Spleen (tissue), 11 donors: ENCODE results near the gene TET3. TPM values are rescaled to one million over a fixed set of nuclear protein-coding genes. Genes with fewer than 3 reads are reported as not detected.
A peak's percentile ranks its signal among the peaks of the same experiment; 100 is the strongest.

ENCODE experiments used
- DNase-seq: peaks from one replicate; pipeline ENCODE4 v3.0.0-alpha.2; 2020
- H3K27ac ChIP-seq, 8 donors: fragments of 200-600 bp; sonication (generic) in 7 of 8; 1 replicate in 4 of 8; 2 replicates in 4 of 8; pipeline versions ENCODE4 v1.5.0 to v1.8.0; 2016 to 2021; ENCODE audit warnings: inconsistent platforms in 4 of 8, mild to moderate bottlenecking in 4 of 8, moderate library complexity in 1 of 8
- H3K27me3 ChIP-seq, 7 donors: fragments of 200-600 bp; sonication (generic) in 6 of 7; replicated peaks in 1 of 7; 1 replicate in 4 of 7; 2 replicates in 3 of 7; pipeline versions ENCODE4 v1.5.0 to v1.8.0; 2016 to 2021; ENCODE audit warnings: inconsistent platforms in 3 of 7, mild to moderate bottlenecking in 1 of 7
- H3K36me3 ChIP-seq, 6 donors: fragments of 200-600 bp; sonication (generic) in 5 of 6; 1 replicate in 4 of 6; 2 replicates in 2 of 6; pipeline versions ENCODE4 v1.5.0 to v1.8.0; 2016 to 2021; ENCODE audit warnings: inconsistent platforms in 2 of 6
- H3K4me1 ChIP-seq, 6 donors: fragments of 200-600 bp; sonication (generic) in 5 of 6; 1 replicate in 3 of 6; 2 replicates in 3 of 6; pipeline versions ENCODE4 v1.5.0 to v1.8.0; 2016 to 2021; ENCODE audit warnings: inconsistent platforms in 3 of 6
- H3K4me3 ChIP-seq, 8 donors: fragments of 200-600 bp; sonication (generic) in 7 of 8; 1 replicate in 4 of 8; 2 replicates in 4 of 8; pipeline versions ENCODE4 v1.5.0 to v1.8.0; 2016 to 2021; ENCODE audit warnings: inconsistent platforms in 4 of 8, mild to moderate bottlenecking in 4 of 8, moderate library complexity in 2 of 8
- H3K9me3 ChIP-seq, 8 donors: fragments of 200-600 bp; sonication (generic) in 7 of 8; 1 replicate in 4 of 8; 2 replicates in 4 of 8; pipeline versions ENCODE4 v1.5.0 to v1.8.0; 2016 to 2021; ENCODE audit warnings: inconsistent platforms in 4 of 8
- CTCF ChIP-seq, 11 experiments: fragments of 200-600 bp in 7 of 11; fragments of 450-650 bp in 4 of 11; sonication (generic) in 4 of 11; IDR thresholded peaks in 8 of 11; conservative IDR thresholded peaks in 3 of 11; 1 replicate in 7 of 11; 2 replicates in 4 of 11; pipeline versions ENCODE4 v1.4.0 to v1.8.0; 2016 to 2021; ENCODE audit warnings: antibody characterized with exemption in 11 of 11, inconsistent platforms in 4 of 11, mild to moderate bottlenecking in 1 of 11
- POLR2A ChIP-seq, 3 donors: fragments of 450-650 bp; IDR thresholded peaks; one replicate each; pipeline ENCODE4 v1.5.1; 2017; ENCODE audit warnings: antibody characterized with exemption in 3 of 3, mild to moderate bottlenecking in 1 of 3
- POLR2AphosphoS5 ChIP-seq, 3 donors: sonication (generic); formaldehyde crosslinking; IDR thresholded peaks; one replicate each; pipeline ENCODE4 v1.5.1; 2017; ENCODE audit warnings: antibody characterized with exemption in 3 of 3
- WGBS, 5 donors: extraction: QIAGEN DNeasy Blood & Tissue Kit in 3 of 5; methylation state at CpG; one replicate each; pipeline versions ENCODE4 v1.1.5 to v1.1.7; 2013 to 2018; 5-methylcytosine and 5-hydroxymethylcytosine counted together
- intact Hi-C: fragments of 100-400 bp; cut with DNase I; formaldehyde crosslinking; loops from one replicate; pipeline ENCODE4 v1.15.0; 2023; ENCODE audit warnings: low total_unique reads
- polyA plus RNA-seq, 3 donors: library from polyadenylated mRNA; stranded (reverse); fragments of 200-250 nt; gene quantifications; one replicate each; pipeline ENCODE4 v1.2.1, GENCODE V29; 2013
- total RNA-seq, 7 donors: library from RNA; depleted of rRNA in 3 of 7; stranded (reverse); fragments of >200 nt in 3 of 7; fragmentation: NEBNext Ultra II Directional in 4 of 7; extraction: Animal tissue kit (Norgen Biotek cat#: 25700) in 4 of 7; gene quantifications; one replicate each; pipeline versions ENCODE4 v1.1.0 to v1.2.1, GENCODE V29; 2016 to 2021
- donor health status: healthy with polysubstance abuse.
- donor health status: DM: no; HTN: no; CAD: no; lungs with moderate emphysema.
- donor health status: DM: no; HTN: no; CAD: no.
- donor health status: Bipolar disorder and iron deficiency.
- donor health status: healthy.
- donor health status: DM: no; HTN: no; CAD: no.
- donor health status: DM: yes; HTN: yes; CAD: no.

The TET3 gene
- total and polyA plus RNA-seq, 10 donors = 1.6 to 27.6 (median 19.9) TPM

GRCh38 chr2:73998933-73999332 is 14.2 kb downstream of the TET3 start:
- no peak for DNase-seq
- no peak for TF ChIP-seq POLR2AphosphoS5 (IDR thresholded peaks at IDR 0.05)
- TF ChIP-seq CTCF (IDR thresholded peaks at IDR 0.05 in 8 of 11, conservative IDR thresholded peaks at IDR 0.05 in 3 of 11) = no peak
- no peak for TF ChIP-seq POLR2A (IDR thresholded peaks at IDR 0.05)
- WGBS, 5 donors = 76 to 85% (median 82%) methylated on average over 4 of the region's 4 CpGs
- Histone ChIP-seq H3K9me3 (no peaks in the 10 kb centered on the region), H3K36me3 (peaks cover 0 to 35% (median 0%) of the 10 kb centered on the region in 6 donors), H3K4me1 (peaks cover 9 to 98% (median 46%) of the 10 kb centered on the region in 6 donors), H3K4me3 (no peak overlapping the region), H3K27me3 (no peaks in the 10 kb centered on the region), H3K27ac (no peak overlapping the region)
- intact Hi-C loops = no loop called here

GRCh38 chr2:73999881-74000597 is 15.3 kb downstream of the TET3 start:
- Histone ChIP-seq H3K4me3 (no peak overlapping the region), H3K4me1 (peaks cover 9 to 95% (median 48%) of the 10 kb centered on the region in 6 donors), H3K9me3 (no peaks in the 10 kb centered on the region), H3K27me3 (no peaks in the 10 kb centered on the region), H3K27ac (no peak overlapping the region), H3K36me3 (peaks cover 0 to 46% (median 0%) of the 10 kb centered on the region in 6 donors)
- peak; percentile 55 for DNase-seq
- TF ChIP-seq CTCF (IDR thresholded peaks at IDR 0.05 in 8 of 11, conservative IDR thresholded peaks at IDR 0.05 in 3 of 11) (no peak), POLR2AphosphoS5 (IDR thresholded peaks at IDR 0.05) (no peak), POLR2A (IDR thresholded peaks at IDR 0.05) (no peak)
- 61 to 80% (median 75%) methylated on average over 9 to 10 of the region's 10 CpGs for WGBS, 5 donors
- intact Hi-C loops = no loop called here

GRCh38 chr2:74000666-74001065 is 16.0 kb downstream of the TET3 start:
- Histone ChIP-seq H3K36me3 (peaks cover 0 to 50% (median 0%) of the 10 kb centered on the region in 6 donors), H3K27ac (no peak overlapping the region), H3K4me3 (no peak overlapping the region), H3K4me1 (peaks cover 6 to 89% (median 46%) of the 10 kb centered on the region in 6 donors), H3K9me3 (no peaks in the 10 kb centered on the region), H3K27me3 (no peaks in the 10 kb centered on the region)
- intact Hi-C loops = no loop called here
- WGBS, 5 donors = 84 to 93% (median 90%) methylated on average over 5 of the region's 5 CpGs
- peak; percentile 46 for DNase-seq
- TF ChIP-seq POLR2A (IDR thresholded peaks at IDR 0.05) (no peak), CTCF (IDR thresholded peaks at IDR 0.05 in 8 of 11, conservative IDR thresholded peaks at IDR 0.05 in 3 of 11) (no peak), POLR2AphosphoS5 (IDR thresholded peaks at IDR 0.05) (no peak)

- Histone ChIP-seq H3K27ac (no peak overlapping the region), H3K4me3 (no peak overlapping the region), H3K9me3 (no peaks in the 10 kb centered on the region), H3K4me1 (peaks cover 6 to 89% (median 47%) of the 10 kb centered on the region in 6 donors), H3K27me3 (no peaks in the 10 kb centered on the region), H3K36me3 (peaks cover 0 to 51% (median 0%) of the 10 kb centered on the region in 6 donors)
- intact Hi-C loops = no loop called here
- TF ChIP-seq POLR2AphosphoS5 (IDR thresholded peaks at IDR 0.05) (no peak), POLR2A (IDR thresholded peaks at IDR 0.05) (no peak), CTCF (IDR thresholded peaks at IDR 0.05 in 8 of 11, conservative IDR thresholded peaks at IDR 0.05 in 3 of 11) (no peak)
- WGBS, 5 donors = 83 to 93% (median 88%) methylated on average over 4 of the region's 4 CpGs
- peak; percentile 66 for DNase-seq
Observed at GRCh38 chr2:74001121-74001520, 16.4 kb downstream of the TET3 start.
